NOMO-1 treated with dmso at 0.1 percent for 144 hours (cell line): ENCODE data around the gene APC.

Experiments
- DNase-seq: peaks from one replicate; lab custom pipeline; 2025; ENCODE audit not compliant: unreplicated experiment; lab: John Stamatoyannopoulos, UW

The APC gene

DNA sequence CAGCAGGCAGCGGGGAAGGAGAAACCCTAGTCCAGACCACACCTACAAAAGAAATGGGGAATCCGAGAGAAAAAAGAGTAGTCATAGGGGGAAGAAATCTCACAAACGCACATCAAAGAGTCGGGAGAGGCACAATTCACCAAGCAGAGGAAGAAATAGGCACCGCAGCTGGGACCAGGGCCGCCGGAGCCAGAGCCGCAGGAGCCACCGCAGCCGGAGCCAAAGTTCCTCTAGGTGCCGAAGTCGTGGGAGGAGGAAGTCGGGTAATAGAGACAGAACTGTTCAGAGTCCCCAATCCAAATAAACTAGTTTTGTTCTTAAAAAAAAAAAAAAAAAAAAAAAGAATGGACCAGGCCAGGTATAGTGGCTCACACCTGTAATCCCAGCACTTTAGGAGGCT is 155.1 kb downstream of the APC start:
- DNase-seq, result no peak

DNA sequence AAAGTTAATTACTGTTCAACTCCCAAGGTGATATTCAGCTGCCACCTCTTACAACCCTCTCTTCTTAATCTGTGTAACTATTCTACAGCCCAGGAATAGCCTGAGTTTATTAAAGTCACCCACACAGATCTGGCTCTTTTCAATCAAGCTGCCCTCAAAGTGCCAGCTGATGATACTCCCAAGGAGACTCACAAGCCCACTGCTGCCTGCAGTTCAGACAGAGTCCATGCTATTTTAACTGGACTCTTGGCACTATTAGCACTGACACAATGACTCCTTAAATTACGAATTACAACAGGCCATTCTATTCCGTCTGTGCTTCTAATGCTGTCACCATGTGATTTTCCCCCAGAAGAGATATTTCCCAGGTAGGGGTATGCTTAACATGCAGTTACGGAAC is 158.0 kb downstream of the APC start:
- DNase-seq, result no peak
